22Rv1 (cell line): ENCODE data around the gene ALDH7A1.

Experiments
- CTCF ChIP-seq: fragments of 450-650 bp; IDR thresholded peaks from 2 replicates; pipeline ENCODE4 v1.5.1; 2017; ENCODE audit warnings: mild to moderate bottlenecking
- ZFX ChIP-seq: fragments of 450-650 bp; IDR thresholded peaks from 2 replicates; pipeline ENCODE4 v1.6.1; 2017; ENCODE audit warnings: antibody characterized with exemption, borderline replicate concordance

- no peak for TF ChIP-seq CTCF
- no peak for TF ChIP-seq ZFX
These were observed 95.7 kb downstream of the ALDH7A1 start for GRCh38 chr5:126499278-126499677.
